22Rv1 (cell line): ENCODE measurements around the gene CDT1.

Source experiments
- H3K27ac ChIP-seq: fragments of 450-650 bp; 2 replicates; pipeline ENCODE4 v1.5.1; 2017
- ZFX ChIP-seq: fragments of 450-650 bp; IDR thresholded peaks from 2 replicates; pipeline ENCODE4 v1.6.1; 2017; ENCODE audit warnings: antibody characterized with exemption, borderline replicate concordance
- TF ChIP-seq, protein P1 (sequence below): fragments of 450-650 bp; IDR thresholded peaks from 2 replicates; pipeline ENCODE4 v1.5.1; 2017; ENCODE audit warnings: mild to moderate bottlenecking

CDT1 gene

DNA sequence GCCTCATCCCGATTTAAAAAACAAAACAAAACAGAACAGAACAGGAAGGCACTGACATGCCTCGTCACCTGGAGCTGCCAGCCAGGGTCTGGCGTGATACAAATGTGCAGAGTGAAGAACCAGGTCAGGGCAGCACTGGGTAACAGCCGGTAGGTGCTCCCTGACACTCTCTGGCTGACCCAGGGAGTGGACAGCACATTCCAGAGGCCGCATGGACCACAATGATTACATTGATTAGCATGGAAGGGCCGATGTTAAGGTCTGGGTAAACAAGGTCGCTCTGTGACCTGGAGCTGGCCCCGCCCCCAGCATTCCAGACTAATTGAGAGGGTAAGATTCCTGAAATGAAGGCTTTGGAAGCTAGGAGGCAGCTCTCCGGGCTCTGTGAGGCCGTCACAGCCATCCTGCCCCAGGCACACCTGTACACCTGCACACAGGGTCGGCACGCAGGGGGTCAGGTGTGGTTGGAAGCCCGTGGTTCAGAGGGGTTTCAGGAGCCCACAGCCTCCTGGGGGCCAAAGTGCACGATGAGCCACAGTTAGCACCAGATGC is 40.0 kb upstream of the CDT1 start:
- H3K27ac ChIP-seq, result peak overlapping the region; percentile 94
- TF ChIP-seq, protein P1, sequence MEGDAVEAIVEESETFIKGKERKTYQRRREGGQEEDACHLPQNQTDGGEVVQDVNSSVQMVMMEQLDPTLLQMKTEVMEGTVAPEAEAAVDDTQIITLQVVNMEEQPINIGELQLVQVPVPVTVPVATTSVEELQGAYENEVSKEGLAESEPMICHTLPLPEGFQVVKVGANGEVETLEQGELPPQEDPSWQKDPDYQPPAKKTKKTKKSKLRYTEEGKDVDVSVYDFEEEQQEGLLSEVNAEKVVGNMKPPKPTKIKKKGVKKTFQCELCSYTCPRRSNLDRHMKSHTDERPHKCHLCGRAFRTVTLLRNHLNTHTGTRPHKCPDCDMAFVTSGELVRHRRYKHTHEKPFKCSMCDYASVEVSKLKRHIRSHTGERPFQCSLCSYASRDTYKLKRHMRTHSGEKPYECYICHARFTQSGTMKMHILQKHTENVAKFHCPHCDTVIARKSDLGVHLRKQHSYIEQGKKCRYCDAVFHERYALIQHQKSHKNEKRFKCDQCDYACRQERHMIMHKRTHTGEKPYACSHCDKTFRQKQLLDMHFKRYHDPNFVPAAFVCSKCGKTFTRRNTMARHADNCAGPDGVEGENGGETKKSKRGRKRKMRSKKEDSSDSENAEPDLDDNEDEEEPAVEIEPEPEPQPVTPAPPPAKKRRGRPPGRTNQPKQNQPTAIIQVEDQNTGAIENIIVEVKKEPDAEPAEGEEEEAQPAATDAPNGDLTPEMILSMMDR, result peak; percentile 53
- no peak for TF ChIP-seq ZFX

DNA sequence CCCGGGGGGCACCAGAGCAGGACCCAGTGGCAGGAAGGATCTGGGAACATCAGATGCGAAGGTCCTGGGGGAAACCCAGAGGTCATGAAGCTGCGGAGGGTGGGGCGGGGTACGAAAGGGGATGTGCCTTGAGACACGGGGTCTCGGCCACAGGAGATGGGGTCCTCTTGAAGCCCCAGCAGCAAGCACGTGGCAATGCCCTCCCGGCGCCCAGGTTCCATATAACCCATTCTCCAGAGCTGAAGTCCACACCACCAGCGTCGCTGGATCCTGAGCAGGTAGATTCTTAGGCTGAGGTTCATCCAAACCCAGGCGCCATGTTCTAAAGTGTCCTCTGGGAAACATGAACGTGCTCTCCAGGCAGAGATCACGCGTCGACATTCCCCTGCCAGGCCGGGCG is 39.5 kb upstream of the CDT1 start:
- peak overlapping the region; percentile 94 for H3K27ac ChIP-seq
- no peak for TF ChIP-seq ZFX
- TF ChIP-seq, protein P1, result no peak

DNA sequence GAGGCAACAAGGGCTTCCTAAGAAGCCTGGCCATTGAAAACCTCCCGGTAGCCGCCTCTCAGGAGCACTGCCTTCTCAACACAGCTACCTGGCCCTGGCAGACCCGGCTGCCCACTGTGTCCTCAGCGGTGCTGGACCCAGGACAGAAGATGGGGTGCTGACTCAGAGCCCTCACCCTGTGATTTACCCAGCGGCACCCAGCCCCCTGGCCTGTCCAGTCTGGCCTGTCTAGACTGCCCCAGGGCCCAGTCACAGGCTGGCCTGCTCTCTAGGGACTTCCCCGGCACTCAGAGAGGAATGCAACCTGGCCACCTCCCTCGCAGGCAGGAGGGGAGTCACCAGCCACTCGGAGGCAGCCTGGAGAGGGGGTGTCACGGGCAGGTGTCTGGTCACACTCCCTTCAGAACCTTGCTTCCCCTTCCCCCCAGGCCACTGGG is 38.7 kb upstream of the CDT1 start:
- TF ChIP-seq ZFX, result no peak
- TF ChIP-seq, protein P1, result no peak
- H3K27ac ChIP-seq, result peak overlapping the region; percentile 94

DNA sequence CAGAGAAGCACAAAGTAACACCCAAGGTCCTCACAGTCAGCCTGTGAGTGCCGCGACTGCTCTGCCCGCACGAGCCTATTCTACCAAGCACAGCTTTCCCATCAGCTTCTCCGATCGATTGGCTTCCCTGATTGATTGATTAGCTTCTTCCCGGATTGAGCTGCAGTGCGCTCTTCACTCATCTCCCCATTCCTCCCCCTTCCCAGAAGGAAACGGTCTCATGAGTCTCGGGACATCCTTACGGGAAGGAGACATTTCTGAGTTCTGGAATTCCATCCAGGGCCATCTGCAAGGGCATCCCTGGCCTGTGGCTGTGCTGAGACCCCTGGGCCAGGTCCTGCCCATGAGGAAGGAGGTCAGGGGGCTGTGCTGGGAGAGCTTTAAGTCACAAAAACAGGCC is 36.6 kb upstream of the CDT1 start:
- 0 out of 2 replicates have a peak overlapping the region, but pooled peaks have one; percentile 15 for H3K27ac ChIP-seq
- no peak for TF ChIP-seq ZFX
- TF ChIP-seq, protein P1, result no peak

DNA sequence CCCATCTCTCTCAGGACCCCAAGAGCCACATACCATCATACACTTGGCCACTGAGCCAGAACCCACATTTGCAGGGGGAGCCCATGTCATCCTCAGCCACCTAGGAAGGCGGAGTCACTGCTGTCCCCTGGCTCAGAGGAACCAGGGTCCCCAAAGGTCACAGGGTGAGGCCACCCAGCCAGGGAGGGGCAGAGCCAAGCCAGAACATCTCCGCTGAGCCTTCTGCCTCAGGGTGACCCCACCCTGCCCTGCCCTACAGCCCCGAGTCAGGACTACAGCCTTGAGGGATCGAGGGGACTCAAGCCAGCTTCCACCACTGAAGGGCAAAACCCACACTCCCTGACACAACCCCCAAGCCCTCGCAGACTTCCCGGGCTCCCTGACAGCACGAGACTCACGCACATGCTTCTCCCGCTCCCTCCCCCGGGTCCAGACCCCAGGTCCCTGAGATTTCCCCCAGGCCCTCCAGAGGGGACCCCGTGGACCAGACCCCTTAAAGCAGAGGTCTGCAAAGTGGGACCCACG is 36.0 kb upstream of the CDT1 start:
- TF ChIP-seq ZFX, result no peak
- TF ChIP-seq, protein P1, result no peak
- H3K27ac ChIP-seq, result no peak overlapping the region

DNA sequence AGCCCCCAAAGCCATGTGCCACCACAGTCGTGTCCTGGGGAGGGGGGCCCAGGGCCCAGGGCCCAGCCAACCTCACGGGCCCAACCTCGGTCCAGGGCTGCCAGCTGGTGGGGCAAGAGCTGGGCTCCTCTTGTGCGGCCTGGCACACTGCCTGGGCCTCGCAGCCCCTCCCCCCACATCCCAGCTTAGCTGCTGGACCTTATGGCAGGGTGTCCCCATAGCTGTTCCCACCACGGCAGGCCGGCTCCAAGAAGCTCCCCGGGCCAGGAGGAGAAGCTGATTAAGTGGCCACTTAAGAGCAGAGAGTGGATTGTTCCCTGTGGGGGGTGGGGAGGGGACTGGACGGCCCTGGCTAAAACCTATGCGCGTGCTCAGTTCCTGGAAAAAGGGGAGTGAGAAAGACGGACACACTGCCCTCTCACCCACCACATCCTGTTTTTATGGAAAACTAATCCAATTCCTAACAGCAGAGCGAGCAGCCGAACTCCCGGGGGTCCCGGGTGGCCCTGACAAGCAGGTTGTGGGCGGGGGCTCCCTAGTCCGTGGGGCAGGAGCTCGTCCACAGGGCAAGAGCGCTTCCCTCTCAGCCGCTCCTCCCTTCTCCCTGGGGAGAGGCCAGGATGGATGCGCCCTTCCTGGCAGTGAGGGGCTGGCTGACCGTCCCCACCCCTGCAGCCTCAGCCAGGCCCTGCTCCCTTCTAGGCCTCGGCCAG is 35.4 kb upstream of the CDT1 start:
- peak overlapping the region; percentile 74 for H3K27ac ChIP-seq
- TF ChIP-seq, protein P1, result no peak
- TF ChIP-seq ZFX, result no peak
